ACC112 (cell line): ENCODE measurements around the gene CFAP74.

Source experiments
- H2AFZ ChIP-seq: fragments of 200-600 bp; sonication (generic); one replicate; pipeline ENCODE4 v1.6.0; 2017; ENCODE audit warnings: antibody characterized with exemption, low read length; ENCODE audit not compliant: unreplicated experiment
- H3K27ac ChIP-seq: fragments of 200-600 bp; sonication (generic); 2 replicates; pipeline ENCODE4 v1.5.1; 2014; ENCODE audit warnings: low read depth, mild to moderate bottlenecking, antibody characterized with exemption, low read length, moderate library complexity
- H3K27me3 ChIP-seq: fragments of 200-600 bp; sonication (generic); 2 replicates; pipeline ENCODE4 v1.6.1; 2014; ENCODE audit warnings: mild to moderate bottlenecking, antibody characterized with exemption, low read length, moderate library complexity, mixed read lengths; ENCODE audit not compliant: insufficient read depth
- H3K36me3 ChIP-seq: fragments of 200-600 bp; sonication (generic); 2 replicates; pipeline ENCODE4 v1.6.1; 2016; ENCODE audit warnings: mild to moderate bottlenecking, antibody characterized with exemption, low read length, moderate library complexity, mixed read lengths; ENCODE audit not compliant: insufficient read depth
- H3K4me1 ChIP-seq: fragments of 200-600 bp; sonication (generic); one replicate; pipeline ENCODE4 v1.6.1; 2016; ENCODE audit warnings: low read length, mixed read lengths; ENCODE audit not compliant: insufficient read depth, unreplicated experiment, control insufficient read depth
- H3K4me3 ChIP-seq: fragments of 200-600 bp; sonication (generic); 2 replicates; pipeline ENCODE4 v1.5.1; 2014; ENCODE audit warnings: mild to moderate bottlenecking, low read depth, low read length
- H3K79me2 ChIP-seq: fragments of 200-600 bp; sonication (generic); one replicate; pipeline ENCODE4 v1.6.0; 2016; ENCODE audit warnings: low read length; ENCODE audit not compliant: control insufficient read depth, unreplicated experiment, insufficient read depth

CFAP74 gene

DNA sequence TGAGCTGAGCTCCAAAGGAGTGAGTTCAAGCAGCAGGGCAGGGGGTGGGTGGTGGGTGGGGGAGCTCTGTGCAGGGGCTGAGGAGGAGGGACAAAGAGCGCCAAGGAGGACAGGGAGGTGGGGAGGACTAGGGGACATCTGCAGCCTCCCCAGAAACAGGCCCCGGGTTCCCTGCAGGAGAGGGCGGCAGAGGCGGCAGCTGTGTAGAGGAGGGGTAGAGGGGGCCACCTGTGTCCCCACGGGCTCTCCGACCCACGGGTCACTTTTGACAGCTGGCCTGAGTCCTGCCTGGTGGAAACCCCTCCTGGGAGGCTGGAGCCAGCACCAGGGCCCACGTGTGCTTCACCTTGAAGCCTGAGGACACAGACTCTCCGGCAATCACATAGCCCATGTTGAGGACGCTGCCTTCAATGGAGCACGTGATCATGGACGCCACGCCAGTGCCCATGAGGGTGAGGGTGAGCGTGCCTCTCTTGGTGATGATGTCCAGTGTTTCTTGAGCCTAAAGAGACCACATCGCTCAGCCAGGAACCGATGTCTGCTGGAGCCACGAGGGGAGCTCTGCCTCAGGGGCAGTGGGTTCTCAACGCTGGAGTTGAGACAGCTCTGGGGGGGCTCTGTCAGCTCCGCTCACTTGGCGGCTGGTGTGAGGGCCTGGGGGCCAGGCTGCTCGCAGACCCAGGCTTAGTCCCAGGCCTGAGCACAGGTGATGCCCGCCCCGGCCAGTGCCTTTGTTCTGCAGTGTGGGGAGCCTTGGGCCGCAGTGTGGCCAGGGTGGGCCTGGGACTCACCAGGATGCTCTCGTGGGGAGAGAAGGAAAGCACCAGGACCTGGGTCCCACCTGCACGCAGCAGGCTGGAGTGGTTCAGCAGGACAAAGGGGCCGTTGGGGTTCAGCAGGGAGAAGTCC, 77.9 kb downstream of the CFAP74 start:
- no peak overlapping the region for H3K4me3 ChIP-seq
- no peak overlapping the region for H3K27ac ChIP-seq
- H3K36me3 ChIP-seq: no peaks in the 10 kb centered on the region
- H3K79me2 ChIP-seq: no peaks in the 10 kb centered on the region
- H2AFZ ChIP-seq: no peak overlapping the region
- no peaks in the 10 kb centered on the region for H3K4me1 ChIP-seq
- no peaks in the 10 kb centered on the region for H3K27me3 ChIP-seq

DNA sequence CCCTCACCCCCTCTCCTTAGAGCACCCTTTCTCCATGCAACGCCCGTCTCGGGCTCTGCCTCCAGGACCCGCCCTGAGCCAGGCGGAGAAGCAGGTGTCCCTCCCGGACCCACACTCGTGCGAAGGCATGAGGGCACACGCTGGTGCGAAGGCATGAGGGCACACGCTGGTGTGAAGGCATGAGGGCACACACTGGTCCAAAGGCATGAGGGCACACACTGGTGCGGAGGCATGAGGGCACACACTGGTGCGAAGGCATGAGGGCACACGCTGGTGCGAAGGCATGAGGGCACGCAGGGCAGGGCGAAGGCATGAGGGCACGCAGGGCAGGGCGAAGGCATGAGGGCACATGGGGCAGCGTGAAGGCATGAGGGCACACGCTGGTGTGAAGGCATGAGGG, 78.7 kb downstream of the CFAP74 start:
- no peak overlapping the region for H3K4me3 ChIP-seq
- H3K4me1 ChIP-seq: no peaks in the 10 kb centered on the region
- no peak overlapping the region for H3K27ac ChIP-seq
- H3K27me3 ChIP-seq: no peaks in the 10 kb centered on the region
- H2AFZ ChIP-seq: no peak overlapping the region
- H3K79me2 ChIP-seq: no peaks in the 10 kb centered on the region
- H3K36me3 ChIP-seq: no peaks in the 10 kb centered on the region

DNA sequence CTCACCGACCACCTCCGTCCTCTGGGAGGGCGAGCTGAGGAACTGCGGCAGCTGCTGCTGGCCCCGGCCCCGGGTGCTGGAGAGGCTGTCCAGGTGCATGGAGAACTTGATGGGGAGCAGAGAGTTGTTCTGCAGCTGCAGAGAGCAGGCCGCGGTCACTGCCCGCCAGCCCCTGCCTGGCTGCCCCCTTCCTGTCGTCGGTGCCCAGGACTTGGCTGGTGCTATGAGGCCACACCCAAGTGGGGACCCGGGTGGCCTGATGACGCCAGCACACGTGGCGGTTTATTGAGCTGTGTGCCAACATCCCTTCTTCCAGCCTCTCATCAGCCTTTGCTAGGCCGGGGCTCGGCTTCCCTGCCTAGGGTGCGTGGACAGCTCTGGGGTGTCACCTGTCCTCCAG, 79.2 kb downstream of the CFAP74 start:
- Histone ChIP-seq H3K36me3 (no peaks in the 10 kb centered on the region), H3K27ac (no peak overlapping the region), H3K4me3 (no peak overlapping the region), H3K79me2 (no peaks in the 10 kb centered on the region), H2AFZ (no peak overlapping the region), H3K27me3 (no peaks in the 10 kb centered on the region), H3K4me1 (no peaks in the 10 kb centered on the region)

DNA sequence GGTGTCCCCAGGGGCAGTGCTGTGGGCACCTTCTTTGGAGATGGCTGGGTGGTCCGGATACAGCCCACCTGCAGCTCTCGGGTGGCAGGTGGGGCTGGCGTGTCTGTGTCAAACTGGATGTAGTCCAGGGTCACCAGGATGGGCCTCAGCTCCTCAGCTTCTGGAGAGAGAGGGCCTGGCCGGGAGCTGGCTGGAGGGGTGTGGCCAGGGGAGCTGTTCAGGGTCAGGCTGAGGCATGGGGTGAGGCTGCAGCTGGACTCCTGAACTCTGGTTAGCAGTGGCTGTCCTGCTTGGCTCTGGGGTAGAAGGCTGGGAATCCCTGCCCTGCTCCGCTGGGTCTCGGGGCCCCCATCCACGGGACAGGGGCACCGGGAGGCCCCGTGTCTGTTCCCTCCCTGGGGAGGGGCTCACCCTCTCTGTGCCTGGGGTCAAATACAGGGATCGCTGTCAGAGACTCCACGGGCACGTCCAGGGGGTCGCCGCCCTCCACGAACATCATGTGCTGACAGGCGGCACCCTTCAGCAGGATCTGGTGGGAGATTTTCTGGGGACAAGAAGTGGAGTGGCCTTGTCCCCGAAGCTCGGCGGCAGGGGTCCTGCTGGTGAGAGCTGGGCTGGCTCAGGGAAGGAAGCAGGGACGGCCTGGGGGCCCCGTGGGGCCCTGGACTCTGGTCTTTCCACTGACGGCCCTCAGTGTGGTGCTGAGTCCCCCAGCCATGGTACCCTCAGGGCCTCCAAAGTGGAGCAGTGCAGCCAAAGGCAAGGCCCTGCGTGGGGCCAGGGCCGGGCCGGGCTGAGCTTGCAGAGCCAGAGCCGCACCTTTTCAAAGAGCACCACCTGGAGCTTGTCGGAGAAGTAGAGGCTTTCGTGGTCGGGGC, 80.4 kb downstream of the CFAP74 start:
- H2AFZ ChIP-seq: no peak overlapping the region
- H3K4me1 ChIP-seq: peaks cover 4% of the 10 kb centered on the region
- H3K79me2 ChIP-seq: no peaks in the 10 kb centered on the region
- no peak overlapping the region for H3K27ac ChIP-seq
- no peak overlapping the region for H3K4me3 ChIP-seq
- no peaks in the 10 kb centered on the region for H3K36me3 ChIP-seq
- H3K27me3 ChIP-seq: peaks cover 3% of the 10 kb centered on the region; the same call in 1 of the 2 replicates

- Histone ChIP-seq H3K4me3 (no peak overlapping the region), H3K27ac (no peak overlapping the region), H3K4me1 (peaks cover 4% of the 10 kb centered on the region), H2AFZ (no peak overlapping the region), H3K27me3 (peaks cover 6% of the 10 kb centered on the region; the same call in 1 of the 2 replicates), H3K36me3 (no peaks in the 10 kb centered on the region), H3K79me2 (no peaks in the 10 kb centered on the region)
Observed at GRCh38 chr1:1922702-1922955, 81.0 kb downstream of the CFAP74 start.

GRCh38 chr1:1921901-1922701, 81.5 kb downstream of the CFAP74 start:
- Histone ChIP-seq H3K36me3 (no peaks in the 10 kb centered on the region), H3K4me3 (no peak overlapping the region), H2AFZ (no peak overlapping the region), H3K27me3 (peaks cover 6% of the 10 kb centered on the region; the same call in 1 of the 2 replicates), H3K4me1 (peaks cover 4% of the 10 kb centered on the region), H3K79me2 (no peaks in the 10 kb centered on the region), H3K27ac (no peak overlapping the region)

DNA sequence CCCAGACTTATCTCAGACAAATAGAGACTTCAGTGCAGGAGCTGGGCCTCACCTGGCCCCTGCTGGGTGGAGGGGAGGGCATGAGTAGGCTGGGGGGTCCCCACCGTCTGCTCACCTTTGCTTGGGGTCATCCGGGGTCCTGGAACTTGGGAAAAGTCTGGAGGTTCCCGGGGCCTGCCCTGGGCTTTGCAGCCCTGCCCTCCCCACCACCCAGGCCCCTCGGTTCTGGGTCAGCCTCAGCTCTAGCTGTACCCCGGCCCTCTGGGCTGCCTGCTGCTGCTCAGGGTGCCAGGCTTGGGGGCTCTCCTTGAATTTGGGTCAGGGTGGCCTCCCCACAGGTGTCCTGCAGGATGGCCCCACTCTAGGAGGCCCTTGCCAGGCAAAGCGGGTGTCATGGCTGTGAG, 82.1 kb downstream of the CFAP74 start:
- H3K27ac ChIP-seq: no peak overlapping the region
- H3K4me1 ChIP-seq: peaks cover 4% of the 10 kb centered on the region
- H3K36me3 ChIP-seq: no peaks in the 10 kb centered on the region

GRCh38 chr1:1920608-1921458, 82.8 kb downstream of the CFAP74 start:
- peaks cover 6% of the 10 kb centered on the region; the same call in 1 of the 2 replicates for H3K27me3 ChIP-seq
- H2AFZ ChIP-seq: no peak overlapping the region
- no peaks in the 10 kb centered on the region for H3K36me3 ChIP-seq
- peaks cover 4% of the 10 kb centered on the region for H3K4me1 ChIP-seq
- H3K27ac ChIP-seq: no peak overlapping the region
- no peaks in the 10 kb centered on the region for H3K79me2 ChIP-seq
- H3K4me3 ChIP-seq: no peak overlapping the region

More for the DNA sequence above, 82.1 kb downstream of the CFAP74 start:
- Histone ChIP-seq H3K79me2 (no peaks in the 10 kb centered on the region), H3K27me3 (peaks cover 6% of the 10 kb centered on the region; the same call in 1 of the 2 replicates), H3K4me3 (no peak overlapping the region), H2AFZ (no peak overlapping the region)

DNA sequence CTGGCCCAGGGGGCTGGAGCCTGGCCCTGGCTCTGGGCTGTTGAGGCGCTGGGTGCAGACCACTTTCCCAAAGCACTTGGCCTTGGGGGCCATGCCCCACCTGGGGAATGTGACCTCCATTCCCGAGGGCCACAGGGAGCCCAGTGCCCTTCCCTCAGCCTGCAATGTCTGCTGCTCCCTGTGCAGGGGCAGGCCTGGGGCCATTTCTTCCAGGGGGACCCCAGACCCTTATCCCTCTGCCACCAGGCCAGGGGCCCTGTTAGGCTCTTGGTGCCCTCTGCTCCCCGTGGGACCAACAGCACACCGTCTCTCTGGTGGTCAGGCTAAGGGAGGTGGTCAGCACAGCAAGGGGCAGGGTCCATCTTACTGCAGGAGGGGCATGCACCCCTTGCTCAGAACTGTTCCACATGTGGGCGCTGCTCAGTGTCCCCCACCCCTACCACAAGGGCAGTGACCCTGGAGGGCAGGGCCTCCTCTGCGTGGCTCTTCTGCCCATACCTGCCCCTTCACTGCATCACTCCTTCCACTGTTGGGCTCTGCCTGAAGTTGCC, 83.5 kb downstream of the CFAP74 start:
- Histone ChIP-seq H3K27me3 (peaks cover 6% of the 10 kb centered on the region; the same call in 1 of the 2 replicates), H2AFZ (no peak overlapping the region), H3K4me1 (peaks cover 4% of the 10 kb centered on the region), H3K4me3 (no peak overlapping the region), H3K27ac (no peak overlapping the region), H3K36me3 (no peaks in the 10 kb centered on the region), H3K79me2 (no peaks in the 10 kb centered on the region)
